ENCODE results near the gene ERBB4.

The ERBB4 gene

GRCh38 chr2:211440107-211440506 is 1098.5 kb downstream of the ERBB4 start:
- no peak for DNase-seq

GRCh38 chr2:211439011-211439410 is 1099.6 kb downstream of the ERBB4 start:
- no peak for DNase-seq

- DNase-seq = no peak
Observed at GRCh38 chr2:211437396-211437795, 1101.2 kb downstream of the ERBB4 start.

GRCh38 chr2:211436182-211436581 is 1102.4 kb downstream of the ERBB4 start:
- no peak for DNase-seq

- no peak for DNase-seq
Observed at GRCh38 chr2:211435331-211435730, 1103.3 kb downstream of the ERBB4 start.

GRCh38 chr2:211434773-211435172 is 1103.8 kb downstream of the ERBB4 start:
- no peak for DNase-seq

GRCh38 chr2:211429256-211429920 is 1109.2 kb downstream of the ERBB4 start:
- DNase-seq = no peak

- no peak for DNase-seq
Observed at GRCh38 chr2:211426240-211426639, 1112.4 kb downstream of the ERBB4 start.

GRCh38 chr2:211423018-211423417 is 1115.6 kb downstream of the ERBB4 start:
- DNase-seq = no peak

GRCh38 chr2:211417544-211417943 is 1121.1 kb downstream of the ERBB4 start:
- no peak for DNase-seq

- DNase-seq = no peak
Observed at GRCh38 chr2:211416373-211416772, 1122.2 kb downstream of the ERBB4 start.

- no peak for DNase-seq
Observed at GRCh38 chr2:211413746-211414145, 1124.9 kb downstream of the ERBB4 start.

- no peak for DNase-seq
Observed at GRCh38 chr2:211408483-211408891, 1130.1 kb downstream of the ERBB4 start.

GRCh38 chr2:211407076-211407475 is 1131.5 kb downstream of the ERBB4 start:
- no peak for DNase-seq

- no peak for DNase-seq
Observed at GRCh38 chr2:211405036-211405435, 1133.6 kb downstream of the ERBB4 start.

- no peak for DNase-seq
Observed at GRCh38 chr2:211404098-211404497, 1134.5 kb downstream of the ERBB4 start.

- DNase-seq = no peak
Observed at GRCh38 chr2:211401328-211401727, 1137.3 kb downstream of the ERBB4 start.

GRCh38 chr2:211397764-211398163 is 1140.8 kb downstream of the ERBB4 start:
- DNase-seq = no peak

GRCh38 chr2:211396815-211397214 is 1141.8 kb downstream of the ERBB4 start:
- no peak for DNase-seq

GRCh38 chr2:211391189-211391567 is 1147.4 kb downstream of the ERBB4 start:
- DNase-seq = no peak

- no peak for DNase-seq
Observed at GRCh38 chr2:211390536-211391188, 1147.9 kb downstream of the ERBB4 start.

- DNase-seq = no peak
Observed at GRCh38 chr2:211387734-211388133, 1150.9 kb downstream of the ERBB4 start.

- no peak for DNase-seq
Observed at GRCh38 chr2:211380041-211380440, 1158.6 kb downstream of the ERBB4 start.

GRCh38 chr2:211376410-211376809 is 1162.2 kb downstream of the ERBB4 start:
- DNase-seq = no peak

- DNase-seq = no peak
Observed at GRCh38 chr2:211373203-211373602, 1165.4 kb downstream of the ERBB4 start.
